Peyer's patch (tissue), 4 donors: ENCODE results near the gene CHST1.

Experiments
- POLR2A ChIP-seq, 2 donors: fragments of 450-650 bp; IDR thresholded peaks; one replicate each; pipeline ENCODE4 v1.5.1; 2017; ENCODE audit warnings: antibody characterized with exemption in 2 of 2, mild to moderate bottlenecking in 2 of 2, moderate library complexity in 2 of 2
- TF ChIP-seq, protein P1 (sequence below), 6 experiments: fragments of 450-650 bp in 4 of 6; fragments of 200-600 bp in 2 of 6; sonication (generic) in 1 of 6; IDR thresholded peaks; one replicate each; pipeline ENCODE4 v1.5.1; 2017 to 2019; ENCODE audit warnings: antibody characterized with exemption in 6 of 6, mild to moderate bottlenecking in 3 of 6, moderate library complexity in 1 of 6

DNA sequence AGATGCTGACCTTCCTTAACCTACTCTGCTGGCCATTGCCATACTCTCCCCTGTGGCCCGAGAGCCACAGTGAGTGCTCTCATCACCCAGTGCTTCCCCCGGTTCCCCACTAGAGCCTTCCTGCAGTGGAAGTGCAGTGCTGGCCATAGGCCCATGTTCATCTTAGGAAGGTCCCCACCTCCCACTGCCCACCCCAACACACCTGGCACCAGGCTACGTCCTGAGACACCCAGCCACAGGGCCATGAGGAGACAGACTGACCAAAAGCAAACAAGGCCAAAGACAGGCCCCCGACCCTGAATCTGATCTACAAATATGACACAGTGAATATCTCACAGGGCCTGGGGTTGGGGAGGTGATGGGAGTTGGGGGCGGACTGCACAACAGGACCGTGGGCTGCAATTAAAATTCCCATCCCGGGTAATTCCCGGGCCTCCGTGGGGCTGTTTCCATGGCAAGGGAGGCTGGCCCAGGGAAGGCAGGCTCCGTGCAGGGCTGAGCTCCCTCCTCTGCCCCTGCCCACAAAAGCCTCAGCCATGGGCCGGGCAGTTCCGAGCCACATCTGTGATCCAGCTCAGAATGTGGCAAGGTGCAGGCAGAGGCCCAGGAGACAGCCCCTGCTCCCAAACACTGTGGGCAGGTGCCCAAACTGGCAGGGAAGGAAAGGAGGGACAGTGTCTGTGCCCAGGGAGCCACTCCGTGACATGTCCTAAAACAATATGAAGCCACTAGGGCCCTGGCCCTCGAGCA is 5.1 kb upstream of the CHST1 start:
- TF ChIP-seq, protein P1, sequence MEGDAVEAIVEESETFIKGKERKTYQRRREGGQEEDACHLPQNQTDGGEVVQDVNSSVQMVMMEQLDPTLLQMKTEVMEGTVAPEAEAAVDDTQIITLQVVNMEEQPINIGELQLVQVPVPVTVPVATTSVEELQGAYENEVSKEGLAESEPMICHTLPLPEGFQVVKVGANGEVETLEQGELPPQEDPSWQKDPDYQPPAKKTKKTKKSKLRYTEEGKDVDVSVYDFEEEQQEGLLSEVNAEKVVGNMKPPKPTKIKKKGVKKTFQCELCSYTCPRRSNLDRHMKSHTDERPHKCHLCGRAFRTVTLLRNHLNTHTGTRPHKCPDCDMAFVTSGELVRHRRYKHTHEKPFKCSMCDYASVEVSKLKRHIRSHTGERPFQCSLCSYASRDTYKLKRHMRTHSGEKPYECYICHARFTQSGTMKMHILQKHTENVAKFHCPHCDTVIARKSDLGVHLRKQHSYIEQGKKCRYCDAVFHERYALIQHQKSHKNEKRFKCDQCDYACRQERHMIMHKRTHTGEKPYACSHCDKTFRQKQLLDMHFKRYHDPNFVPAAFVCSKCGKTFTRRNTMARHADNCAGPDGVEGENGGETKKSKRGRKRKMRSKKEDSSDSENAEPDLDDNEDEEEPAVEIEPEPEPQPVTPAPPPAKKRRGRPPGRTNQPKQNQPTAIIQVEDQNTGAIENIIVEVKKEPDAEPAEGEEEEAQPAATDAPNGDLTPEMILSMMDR (IDR thresholded peaks at IDR 0.05), result no peak
- TF ChIP-seq POLR2A (IDR thresholded peaks at IDR 0.05), result no peak
